Neural progenitor cell (in vitro differentiated cells): ENCODE results near the gene DLG2. TPM values are rescaled to one million over a fixed set of nuclear protein-coding genes. Genes with fewer than 3 reads are reported as not detected.

Experiments used
- DNase-seq: peaks from one replicate; pipeline ENCODE4 v3.0.0-alpha.2; 2016; ENCODE audit warnings: low spot score
- H2AFZ ChIP-seq: fragments of 200-600 bp; sonication (generic); replicated peaks from 2 replicates; pipeline ENCODE4 v1.6.1; 2016; ENCODE audit warnings: antibody characterized with exemption
- H3F3A ChIP-seq: fragments of 200-600 bp; sonication (generic); 2 replicates; pipeline ENCODE4 v1.6.1; 2016; ENCODE audit warnings: antibody characterized with exemption, low read depth
- H3K27ac ChIP-seq: fragments of 200-600 bp; sonication (generic); 2 replicates; pipeline ENCODE4 v1.5.1; 2016; ENCODE audit warnings: mild to moderate bottlenecking
- H3K27me3 ChIP-seq: fragments of 200-600 bp; sonication (generic); 2 replicates; pipeline ENCODE4 v1.6.1; 2016; ENCODE audit warnings: mild to moderate bottlenecking, moderate library complexity
- H3K36me3 ChIP-seq: fragments of 200-600 bp; sonication (generic); 2 replicates; pipeline ENCODE4 v1.5.1; 2016
- H3K4me1 ChIP-seq: fragments of 200-600 bp; sonication (generic); 2 replicates; pipeline ENCODE4 v1.6.1; 2016; ENCODE audit warnings: mixed run types
- H3K4me2 ChIP-seq: fragments of 200-600 bp; sonication (generic); 2 replicates; pipeline ENCODE4 v1.6.1; 2016
- H3K4me3 ChIP-seq: fragments of 200-600 bp; sonication (generic); 2 replicates; pipeline ENCODE4 v1.5.1; 2016
- H3K79me2 ChIP-seq: fragments of 200-600 bp; sonication (generic); 2 replicates; pipeline ENCODE4 v1.6.1; 2016; ENCODE audit warnings: low read depth
- H3K9ac ChIP-seq: fragments of 200-600 bp; sonication (generic); 2 replicates; pipeline ENCODE4 v1.6.1; 2016
- H3K9me3 ChIP-seq: fragments of 200-600 bp; sonication (generic); 2 replicates; pipeline ENCODE4 v1.5.1; 2016; ENCODE audit warnings: low read depth
- H4K20me1 ChIP-seq: fragments of 200-600 bp; sonication (generic); 2 replicates; pipeline ENCODE4 v1.6.1; 2016; ENCODE audit warnings: low read depth
- H3K27ac Mint-ChIP-seq: 3 replicates; pipeline ENCODE4 v1.8.0; 2021; ENCODE audit warnings: mixed read lengths
- H3K27me3 Mint-ChIP-seq: 2 replicates; pipeline ENCODE4 v1.8.0; 2022; ENCODE audit warnings: low read depth, mild to moderate bottlenecking, inconsistent platforms, moderate library complexity, mixed read lengths; ENCODE audit not compliant: insufficient read depth
- H3K36me3 Mint-ChIP-seq: 3 replicates; pipeline ENCODE4 v1.8.0; 2021; ENCODE audit warnings: mixed read lengths
- H3K4me1 Mint-ChIP-seq: 3 replicates; pipeline ENCODE4 v1.8.0; 2021; ENCODE audit warnings: mixed read lengths
- H3K4me3 Mint-ChIP-seq: 3 replicates; pipeline ENCODE4 v1.8.0; 2021; ENCODE audit warnings: mild to moderate bottlenecking, moderate library complexity, mixed read lengths
- H3K9me3 Mint-ChIP-seq: 3 replicates; pipeline ENCODE4 v1.8.0; 2020; ENCODE audit warnings: mixed read lengths
- EZH2 ChIP-seq: fragments of 200-600 bp; sonication (generic); IDR thresholded peaks from 2 replicates; pipeline ENCODE4 v1.6.1; 2017; ENCODE audit warnings: antibody characterized with exemption, mild to moderate bottlenecking, moderate library complexity
- EZH2phosphoT487 ChIP-seq: fragments of 200-600 bp; sonication (generic); IDR thresholded peaks from 2 replicates; pipeline ENCODE4 v1.6.1; 2017; ENCODE audit warnings: antibody characterized with exemption
- total RNA-seq: library from RNA; depleted of rRNA; stranded (reverse); fragments of >200 nt; gene quantifications from 2 replicates; pipeline ENCODE4 v1.2.3, GENCODE V29; 2015; ENCODE audit warnings: low replicate concordance
- TF ChIP-seq, protein P1 (sequence below): fragments of 200-600 bp; sonication (generic); IDR thresholded peaks from 2 replicates; pipeline ENCODE4 v1.5.1; 2017; ENCODE audit warnings: antibody characterized with exemption, mild to moderate bottlenecking

Gene DLG2
- total RNA-seq, 1 donor from 2014 or later = 7.5 TPM

DNA sequence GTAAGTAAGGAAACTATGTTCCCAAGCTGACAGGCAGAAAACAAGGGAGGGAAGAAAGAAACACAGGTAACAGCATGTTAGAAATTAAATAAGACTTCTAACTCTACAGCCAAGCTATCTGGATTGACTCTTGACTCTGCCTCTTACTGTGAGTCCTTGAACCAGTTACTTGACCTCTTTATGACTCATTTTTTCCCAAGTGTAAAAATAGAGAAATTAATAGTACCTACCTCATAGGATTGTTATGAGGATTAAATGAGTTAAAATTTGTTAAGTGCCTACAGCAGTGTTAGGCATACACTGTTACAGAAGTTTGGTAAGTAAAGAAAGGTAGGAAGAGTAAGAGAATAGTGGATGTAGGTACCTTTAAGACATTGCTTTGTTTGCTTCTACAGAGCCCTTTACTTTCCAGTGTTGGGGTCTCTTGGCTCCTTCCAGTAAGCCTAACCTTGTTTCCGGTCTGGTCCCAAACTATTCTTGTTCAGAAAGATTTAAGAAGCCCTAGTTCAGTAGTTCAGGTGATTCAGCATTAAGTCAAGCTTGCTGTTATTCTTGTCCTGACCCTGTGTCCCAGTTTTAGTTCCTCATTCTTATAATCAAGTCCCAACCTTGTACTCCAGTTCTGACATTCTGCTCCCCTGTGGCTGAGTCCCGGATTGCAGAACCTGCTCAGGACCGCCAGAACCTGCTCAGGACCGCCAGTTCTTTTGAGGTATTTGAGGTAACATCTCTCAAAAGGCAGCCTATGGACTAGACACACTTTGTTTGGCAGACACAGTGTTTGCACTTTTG lies 1377.6 kb downstream of the DLG2 start:
- Histone ChIP-seq H3F3A (no peaks in the 10 kb centered on the region), H3K9ac (no peak overlapping the region), H3K4me2 (no peak overlapping the region), H2AFZ (no peak overlapping the region), H3K27ac (no peak overlapping the region), H3K79me2 (no peaks in the 10 kb centered on the region), H4K20me1 (no peaks in the 10 kb centered on the region), H3K27me3 (no peaks in the 10 kb centered on the region), H3K9me3 (no peaks in the 10 kb centered on the region), H3K36me3 (no peaks in the 10 kb centered on the region), H3K4me1 (no peaks in the 10 kb centered on the region), H3K4me3 (no peak overlapping the region)
- no peaks in the 10 kb centered on the region for H3K36me3 Mint-ChIP-seq
- H3K27ac Mint-ChIP-seq = no peak overlapping the region
- no peak for DNase-seq
- H3K9me3 Mint-ChIP-seq = peaks cover 2% of the 10 kb centered on the region
- no peak overlapping the region for H3K4me3 Mint-ChIP-seq
- no peaks in the 10 kb centered on the region for H3K4me1 Mint-ChIP-seq
- TF ChIP-seq EZH2phosphoT487 (no peak), EZH2 (no peak)
- TF ChIP-seq, protein P1, sequence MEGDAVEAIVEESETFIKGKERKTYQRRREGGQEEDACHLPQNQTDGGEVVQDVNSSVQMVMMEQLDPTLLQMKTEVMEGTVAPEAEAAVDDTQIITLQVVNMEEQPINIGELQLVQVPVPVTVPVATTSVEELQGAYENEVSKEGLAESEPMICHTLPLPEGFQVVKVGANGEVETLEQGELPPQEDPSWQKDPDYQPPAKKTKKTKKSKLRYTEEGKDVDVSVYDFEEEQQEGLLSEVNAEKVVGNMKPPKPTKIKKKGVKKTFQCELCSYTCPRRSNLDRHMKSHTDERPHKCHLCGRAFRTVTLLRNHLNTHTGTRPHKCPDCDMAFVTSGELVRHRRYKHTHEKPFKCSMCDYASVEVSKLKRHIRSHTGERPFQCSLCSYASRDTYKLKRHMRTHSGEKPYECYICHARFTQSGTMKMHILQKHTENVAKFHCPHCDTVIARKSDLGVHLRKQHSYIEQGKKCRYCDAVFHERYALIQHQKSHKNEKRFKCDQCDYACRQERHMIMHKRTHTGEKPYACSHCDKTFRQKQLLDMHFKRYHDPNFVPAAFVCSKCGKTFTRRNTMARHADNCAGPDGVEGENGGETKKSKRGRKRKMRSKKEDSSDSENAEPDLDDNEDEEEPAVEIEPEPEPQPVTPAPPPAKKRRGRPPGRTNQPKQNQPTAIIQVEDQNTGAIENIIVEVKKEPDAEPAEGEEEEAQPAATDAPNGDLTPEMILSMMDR = no peak
- no peaks in the 10 kb centered on the region for H3K27me3 Mint-ChIP-seq

DNA sequence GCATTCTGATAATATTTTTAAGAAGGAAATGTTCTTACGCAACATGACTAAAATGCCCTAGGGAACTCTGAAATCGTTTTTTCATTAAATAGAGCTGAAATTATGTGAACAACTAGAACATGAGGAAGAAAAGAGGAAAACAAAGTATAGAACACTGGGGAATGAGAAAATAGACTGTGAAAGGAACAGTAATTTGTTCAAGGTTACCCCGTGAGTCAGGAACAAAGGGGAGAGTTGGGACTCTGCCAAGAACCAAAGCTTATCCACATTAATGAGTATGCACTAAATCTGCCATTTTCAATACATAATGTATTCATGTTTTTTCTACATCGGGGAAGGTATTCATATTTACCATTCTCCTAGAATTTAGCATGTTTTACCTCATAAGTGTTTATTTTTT lies 1379.2 kb downstream of the DLG2 start:
- TF ChIP-seq EZH2 (no peak), EZH2phosphoT487 (no peak)
- TF ChIP-seq, protein P1 = no peak
- no peak overlapping the region for H3K4me3 ChIP-seq

DNA sequence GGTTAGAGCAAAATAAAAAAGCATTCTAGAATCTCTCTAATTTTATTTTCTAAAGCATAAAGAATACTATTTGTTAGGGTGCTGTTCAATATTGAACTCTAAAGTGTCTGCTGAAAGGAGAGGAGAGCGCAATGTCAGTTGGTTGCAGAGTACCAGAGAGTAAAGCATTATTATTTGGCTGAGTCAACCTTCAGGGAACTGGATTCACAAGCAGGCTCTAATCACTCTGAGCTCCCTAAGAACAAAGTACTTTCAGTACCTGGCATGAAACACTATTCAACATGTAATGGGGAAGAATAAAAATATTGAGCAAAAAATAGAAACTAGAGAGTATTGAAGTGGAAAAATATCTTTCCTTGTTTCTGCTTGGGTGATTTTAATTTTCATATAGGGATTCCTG lies 1380.0 kb downstream of the DLG2 start:
- H3K4me1 ChIP-seq = no peaks in the 10 kb centered on the region
- no peaks in the 10 kb centered on the region for H3K79me2 ChIP-seq
- no peak for DNase-seq
- H3K27me3 ChIP-seq = no peaks in the 10 kb centered on the region
- Mint-ChIP-seq H3K4me3 (no peak overlapping the region), H3K27me3 (no peaks in the 10 kb centered on the region), H3K9me3 (peaks cover 2% of the 10 kb centered on the region), H3K36me3 (no peaks in the 10 kb centered on the region), H3K4me1 (no peaks in the 10 kb centered on the region), H3K27ac (no peak overlapping the region)
- no peaks in the 10 kb centered on the region for H3F3A ChIP-seq
- no peak for TF ChIP-seq EZH2
- TF ChIP-seq, protein P1 = no peak
- TF ChIP-seq EZH2phosphoT487 = no peak
- H2AFZ ChIP-seq = no peak overlapping the region
- no peaks in the 10 kb centered on the region for H4K20me1 ChIP-seq
- no peak overlapping the region for H3K4me3 ChIP-seq
- H3K9ac ChIP-seq = no peak overlapping the region
- H3K9me3 ChIP-seq = no peaks in the 10 kb centered on the region
- no peaks in the 10 kb centered on the region for H3K36me3 ChIP-seq
- no peak overlapping the region for H3K4me2 ChIP-seq
- no peak overlapping the region for H3K27ac ChIP-seq

More for the DNA sequence above, 1379.2 kb downstream of the DLG2 start:
- H3K4me1 Mint-ChIP-seq = no peaks in the 10 kb centered on the region
- Histone ChIP-seq H3K79me2 (no peaks in the 10 kb centered on the region), H3K4me1 (no peaks in the 10 kb centered on the region), H3K9me3 (no peaks in the 10 kb centered on the region), H3K36me3 (no peaks in the 10 kb centered on the region), H3F3A (no peaks in the 10 kb centered on the region), H3K4me2 (no peak overlapping the region), H3K27ac (no peak overlapping the region), H4K20me1 (no peaks in the 10 kb centered on the region), H3K27me3 (no peaks in the 10 kb centered on the region), H3K9ac (no peak overlapping the region), H2AFZ (no peak overlapping the region)
- DNase-seq = no peak
- no peak overlapping the region for H3K4me3 Mint-ChIP-seq
- no peaks in the 10 kb centered on the region for H3K27me3 Mint-ChIP-seq
- H3K27ac Mint-ChIP-seq = no peak overlapping the region
- no peaks in the 10 kb centered on the region for H3K36me3 Mint-ChIP-seq
- H3K9me3 Mint-ChIP-seq = peaks cover 2% of the 10 kb centered on the region
